Common myeloid progenitor, CD34-positive (primary cell): Measurements from ENCODE around the gene MELTF.

ENCODE experiments used
- CTCF ChIA-PET: fragments of 350-600 bp; sonication (Branson Sonifier 250); formaldehyde crosslinking; loops from one replicate; lab custom pipeline; 2021; ENCODE audit warnings: antibody characterized with exemption; lab: Charles Lee
- POLR2A ChIA-PET: fragments of 350-600 bp; sonication (Branson Sonifier 250); formaldehyde crosslinking; loops from one replicate; lab custom pipeline; 2021; ENCODE audit warnings: antibody characterized with exemption; lab: Charles Lee
- DNase-seq, 3 donors: peaks; one replicate each; pipeline versions ENCODE4 v3.0.0 to v3.0.0-alpha.2; 2013
- H3K27ac ChIP-seq, 2 experiments: 1 replicate in 1 of 2; 2 replicates in 1 of 2; pipeline ENCODE4 v1.7.0; 2013; ENCODE audit warnings: inconsistent platforms in 2 of 2, low read length in 2 of 2, mild to moderate bottlenecking in 2 of 2, low read depth in 1 of 2, moderate library complexity in 1 of 2; ENCODE audit not compliant: severe bottlenecking in 2 of 2, insufficient read depth in 1 of 2, poor library complexity in 1 of 2
- H3K27me3 ChIP-seq, 5 experiments: replicated peaks in 2 of 5; 1 replicate in 3 of 5; 2 replicates in 2 of 5; pipeline versions ENCODE4 v1.6.1 to v1.7.0; 2013; ENCODE audit warnings: low read length in 4 of 5, mild to moderate bottlenecking in 2 of 5, moderate library complexity in 2 of 5, inconsistent platforms in 1 of 5; ENCODE audit not compliant: insufficient read depth in 5 of 5, control insufficient read depth in 4 of 5
- H3K36me3 ChIP-seq, 4 experiments: 1 replicate in 2 of 4; 2 replicates in 2 of 4; pipeline versions ENCODE4 v1.6.1 to v1.7.0; 2013; ENCODE audit warnings: low read length in 3 of 4, control low read depth in 1 of 4, mild to moderate bottlenecking in 1 of 4; ENCODE audit not compliant: control insufficient read depth in 4 of 4, insufficient read depth in 4 of 4
- H3K4me1 ChIP-seq, 4 experiments: 1 replicate in 3 of 4; 2 replicates in 1 of 4; pipeline versions ENCODE4 v1.6.1 to v1.7.1; 2013; ENCODE audit warnings: low read length in 3 of 4, mild to moderate bottlenecking in 3 of 4, control low read depth in 1 of 4, inconsistent platforms in 1 of 4, moderate library complexity in 1 of 4; ENCODE audit not compliant: control insufficient read depth in 4 of 4, insufficient read depth in 4 of 4; ENCODE audit errors: control extremely low read depth in 1 of 4
- H3K4me3 ChIP-seq, 7 experiments: 1 replicate in 4 of 7; 2 replicates in 3 of 7; pipeline versions ENCODE4 v1.5.1 to v1.7.0; 2013; ENCODE audit warnings: mild to moderate bottlenecking in 7 of 7, low read length in 6 of 7, moderate library complexity in 6 of 7, inconsistent platforms in 2 of 7, low read depth in 2 of 7, control low read depth in 1 of 7; ENCODE audit not compliant: insufficient read depth in 4 of 7, control insufficient read depth in 1 of 7; ENCODE audit errors: extremely low read depth in 1 of 7
- H3K9me3 ChIP-seq, 5 experiments: 1 replicate in 4 of 5; 2 replicates in 1 of 5; pipeline versions ENCODE4 v1.6.1 to v1.7.1; 2013; ENCODE audit warnings: low read length in 4 of 5, mild to moderate bottlenecking in 2 of 5, inconsistent platforms in 1 of 5, low read depth in 1 of 5, moderate library complexity in 1 of 5; ENCODE audit not compliant: control insufficient read depth in 4 of 5, insufficient read depth in 2 of 5; ENCODE audit errors: control extremely low read depth in 1 of 5
- WGBS: methylation state at CpG from one replicate; pipeline ENCODE4 v1.1.5; 2013; ENCODE audit not compliant: insufficient coverage; 5-methylcytosine and 5-hydroxymethylcytosine counted together

Gene MELTF

GRCh38 chr3:197023241-197023997 is 6.2 kb downstream of the MELTF start:
- H3K4me3 ChIP-seq: peak overlapping the region in 3 of 7 experiments; percentile 33 to 66 (median 46)
- 47% methylated on average over 19 of the region's 27 CpGs for WGBS
- no peaks in the 10 kb centered on the region for H3K9me3 ChIP-seq
- ChIA-PET CTCF (interaction anchor here (1.1 to 3.4 kb wide), 2 partner anchors 13 to 19 kb away, joined by 3 to 10 read pairs; no protein-coding TSS in a partner anchor), POLR2A (interaction anchor here (1.5 kb wide), 1 partner anchor 19 kb away, joined by 4 read pairs; no protein-coding TSS in a partner anchor)
- peaks cover 0 to 6% (median 3%) of the 10 kb centered on the region in 4 experiments for H3K36me3 ChIP-seq
- peaks cover 0 to 26% (median 20%) of the 10 kb centered on the region in 4 experiments for H3K4me1 ChIP-seq
- peaks cover 0 to 1% (median 0%) of the 10 kb centered on the region in 5 experiments for H3K27me3 ChIP-seq
- DNase-seq: peak in 2 of 3 donors; percentile 69 to 78
- no peak overlapping the region for H3K27ac ChIP-seq

DNA sequence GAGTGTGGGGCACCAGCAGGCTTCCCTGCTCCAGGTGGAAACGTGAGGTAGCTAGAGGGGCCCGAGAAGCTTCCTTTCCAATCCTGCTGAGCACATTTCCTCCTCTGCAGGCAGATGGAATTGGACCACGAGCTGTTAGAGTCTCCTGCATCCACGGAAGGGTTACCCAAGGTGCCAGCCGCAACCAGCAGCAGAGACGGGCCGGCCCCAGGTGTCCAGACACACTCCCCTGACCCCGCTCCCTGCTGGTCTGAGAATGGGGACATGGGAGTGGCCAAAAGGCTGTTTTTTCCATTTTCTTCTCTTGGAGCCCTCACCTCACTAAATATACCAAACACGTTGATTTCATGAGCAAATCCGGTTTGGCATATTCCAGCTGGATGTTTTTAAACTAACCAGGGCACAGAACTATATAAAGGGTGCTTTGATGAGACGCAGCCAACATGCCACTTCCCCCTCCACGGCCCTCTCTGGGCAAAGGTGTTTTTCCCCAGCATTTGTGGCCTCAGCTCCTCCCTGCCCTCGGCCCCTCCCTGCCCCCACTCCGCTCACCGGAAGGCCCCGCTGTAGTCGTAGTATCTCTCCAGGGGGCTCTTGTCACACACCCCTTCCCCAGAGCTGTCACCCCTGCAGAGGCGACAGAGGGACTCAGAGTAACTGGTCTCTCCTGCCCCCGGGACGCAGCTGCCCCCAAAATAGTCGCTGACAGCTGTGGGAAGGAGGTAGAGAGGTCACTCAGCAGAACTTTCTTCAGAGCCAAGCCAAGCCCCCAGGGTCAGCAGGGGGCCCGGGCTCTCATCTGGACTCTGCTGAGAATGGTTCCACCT is 7.0 kb downstream of the MELTF start:
- Histone ChIP-seq H3K36me3 (peaks cover 0 to 6% (median 3%) of the 10 kb centered on the region in 4 experiments), H3K4me1 (peaks cover 0 to 23% (median 18%) of the 10 kb centered on the region in 4 experiments), H3K9me3 (no peaks in the 10 kb centered on the region), H3K4me3 (peak overlapping the region in 3 of 7 experiments; percentile 32 to 66 (median 33)), H3K27ac (no peak overlapping the region), H3K27me3 (peaks cover 0 to 1% (median 0%) of the 10 kb centered on the region in 5 experiments)
- ChIA-PET POLR2A (interaction anchor here (1.5 kb wide), 1 partner anchor 18 kb away, joined by 4 read pairs; no protein-coding TSS in a partner anchor), CTCF (interaction anchor here (1.1 to 3.4 kb wide), 2 partner anchors 12 to 18 kb away, joined by 3 to 10 read pairs; no protein-coding TSS in a partner anchor)
- 32% methylated on average over 9 of the region's 22 CpGs for WGBS
- DNase-seq: peak in 1 of 3 donors; percentile 22

GRCh38 chr3:197021729-197022404 is 7.8 kb downstream of the MELTF start:
- WGBS: 93% methylated on average over 14 of the region's 15 CpGs
- DNase-seq: no peak
- peaks cover 0 to 6% (median 3%) of the 10 kb centered on the region in 4 experiments for H3K36me3 ChIP-seq
- ChIA-PET POLR2A (interaction anchor here (0.6 kb wide), 1 partner anchor 583 kb away, joined by 4 read pairs; no protein-coding TSS in a partner anchor), CTCF (interaction anchor here (1.1 to 3.1 kb wide), 3 partner anchors 7 to 19 kb away, joined by 3 to 15 read pairs (median 3); partner anchors contain the start of gene MELTF)
- H3K4me1 ChIP-seq: peaks cover 0 to 23% (median 18%) of the 10 kb centered on the region in 4 experiments
- peaks cover 0 to 1% (median 0%) of the 10 kb centered on the region in 5 experiments for H3K27me3 ChIP-seq
- no peak overlapping the region for H3K4me3 ChIP-seq
- no peaks in the 10 kb centered on the region for H3K9me3 ChIP-seq
- H3K27ac ChIP-seq: no peak overlapping the region

GRCh38 chr3:197021231-197021630 is 8.4 kb downstream of the MELTF start:
- H3K27ac ChIP-seq: no peak overlapping the region
- peaks cover 0 to 1% (median 0%) of the 10 kb centered on the region in 5 experiments for H3K27me3 ChIP-seq
- ChIA-PET CTCF (interaction anchor here (1.2 to 3.1 kb wide), 2 partner anchors 8 to 18 kb away, joined by 3 to 15 read pairs; partner anchors contain the start of gene MELTF), POLR2A (interaction anchor here (0.6 kb wide), 1 partner anchor 582 kb away, joined by 4 read pairs; no protein-coding TSS in a partner anchor)
- WGBS: 83% methylated on average over 9 of the region's 10 CpGs
- peaks cover 0 to 23% (median 18%) of the 10 kb centered on the region in 4 experiments for H3K4me1 ChIP-seq
- no peaks in the 10 kb centered on the region for H3K9me3 ChIP-seq
- DNase-seq: no peak
- H3K4me3 ChIP-seq: no peak overlapping the region
- H3K36me3 ChIP-seq: peaks cover 0 to 6% (median 3%) of the 10 kb centered on the region in 4 experiments

GRCh38 chr3:197019535-197019934 is 10.1 kb downstream of the MELTF start:
- Histone ChIP-seq H3K27ac (no peak overlapping the region), H3K4me1 (peaks cover 0 to 23% (median 18%) of the 10 kb centered on the region in 4 experiments), H3K36me3 (peaks cover 0 to 3% (median 0%) of the 10 kb centered on the region in 4 experiments), H3K4me3 (no peak overlapping the region), H3K9me3 (no peaks in the 10 kb centered on the region), H3K27me3 (peaks cover 0 to 1% (median 0%) of the 10 kb centered on the region in 5 experiments)
- 97% methylated on average over 11 of the region's 13 CpGs for WGBS
- DNase-seq: no peak
- ChIA-PET POLR2A (no interaction called here), CTCF (interaction anchor here (0.6 to 3.1 kb wide), 2 partner anchors 10 to 12 kb away, joined by 3 to 15 read pairs; partner anchors contain the start of gene MELTF)

GRCh38 chr3:197019021-197019420 is 10.6 kb downstream of the MELTF start:
- Histone ChIP-seq H3K27ac (no peak overlapping the region), H3K4me1 (peaks cover 0 to 19% (median 18%) of the 10 kb centered on the region in 4 experiments), H3K9me3 (no peaks in the 10 kb centered on the region), H3K36me3 (peaks cover 0 to 3% (median 0%) of the 10 kb centered on the region in 4 experiments), H3K27me3 (no peaks in the 10 kb centered on the region), H3K4me3 (no peak overlapping the region)
- POLR2A ChIA-PET: no interaction called here
- 87% methylated on average over 6 of the region's 6 CpGs for WGBS
- no peak for DNase-seq
- CTCF ChIA-PET: interaction anchor here (0.6 to 3.1 kb wide), 2 partner anchors 10 to 12 kb away, joined by 3 to 15 read pairs; partner anchors contain the start of gene MELTF
